Stimulated activated CD4-positive, alpha-beta T cell treated with anti-CD3 and anti-CD28 coated beads, Interleukin-2, amount 100 ng/mL, for 48 hours (primary cell): ENCODE measurements around the gene C1S.
"Not testable (repeated sequence)": the region's sequence is repeated elsewhere in the genome, so short reads cannot be mapped to it uniquely, and the experiment has no call there.

ENCODE experiments used
- DNase-seq, 2 donors: peaks; one replicate each; pipeline ENCODE4 v3.0.0-alpha.2; 2020

C1S gene

GRCh38 chr12:7107181-7107580 lies 46.7 kb downstream of the C1S start:
- DNase-seq: not testable (repeated sequence)

DNA sequence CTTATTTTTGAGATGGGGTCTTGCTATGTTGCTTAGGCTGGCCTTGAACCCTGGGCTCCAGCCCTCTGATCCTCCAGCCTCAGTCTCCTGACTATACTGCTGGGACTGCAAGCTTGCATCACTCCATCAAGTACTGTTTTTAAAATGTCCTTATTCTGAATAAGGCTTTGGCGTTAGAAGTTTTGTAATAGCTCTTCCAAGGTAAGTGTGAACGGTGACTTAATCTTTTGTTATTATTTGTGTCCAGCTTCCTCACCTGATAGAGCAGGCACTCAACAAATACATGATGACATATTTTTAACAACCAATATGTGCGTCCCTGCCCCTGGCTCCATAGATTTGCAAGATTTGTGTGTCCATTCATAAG lies 47.1 kb downstream of the C1S start:
- DNase-seq: no peak

- peak; percentile 65 to 69 for DNase-seq
These were observed 47.7 kb downstream of the C1S start for GRCh38 chr12:7108003-7108795.

DNA sequence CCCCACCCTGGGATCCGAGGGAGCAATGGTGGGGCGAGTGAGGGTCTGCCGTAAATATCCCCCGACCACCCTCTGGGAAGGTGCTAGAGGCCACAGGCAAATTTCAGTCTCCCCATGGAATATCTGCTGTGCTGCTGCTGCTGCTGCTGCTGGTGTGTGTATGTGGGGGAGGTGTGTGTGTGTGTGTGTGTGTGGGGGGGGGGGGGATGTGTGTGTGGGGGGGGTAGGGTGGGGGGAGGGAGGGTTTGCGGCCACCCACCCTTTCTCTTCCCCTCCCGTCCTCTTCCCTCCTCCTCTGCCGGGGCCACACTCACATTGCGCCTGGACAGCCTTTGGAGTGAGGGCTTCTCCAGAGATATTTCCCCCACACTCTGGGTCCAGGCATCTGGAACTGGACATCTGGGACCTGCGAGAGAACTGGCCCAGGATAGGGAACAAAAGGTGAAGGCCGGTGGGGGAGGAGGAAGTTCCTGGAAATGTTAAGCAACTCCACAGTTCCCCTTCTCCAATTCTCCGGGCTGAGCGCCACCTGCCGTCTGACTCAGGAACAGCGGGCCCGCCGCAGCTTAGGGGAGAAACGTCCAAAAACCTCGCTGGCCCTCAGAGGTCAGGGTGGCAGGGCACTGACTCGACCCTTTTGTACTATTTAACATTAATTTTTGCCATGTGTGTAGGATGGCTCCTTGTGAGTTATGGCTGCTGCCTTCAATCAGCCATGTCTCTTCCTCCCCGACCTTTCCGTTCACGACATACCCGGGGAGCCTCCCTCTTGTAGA lies 48.5 kb downstream of the C1S start, which contains the start of gene C1RL:
Gene C1RL, minus strand, starts transcription at position 419 of the 776 bp plus-strand sequence. Its CDS starts 34 bp downstream, at position 385.
- peak; percentile 91 for DNase-seq

DNA sequence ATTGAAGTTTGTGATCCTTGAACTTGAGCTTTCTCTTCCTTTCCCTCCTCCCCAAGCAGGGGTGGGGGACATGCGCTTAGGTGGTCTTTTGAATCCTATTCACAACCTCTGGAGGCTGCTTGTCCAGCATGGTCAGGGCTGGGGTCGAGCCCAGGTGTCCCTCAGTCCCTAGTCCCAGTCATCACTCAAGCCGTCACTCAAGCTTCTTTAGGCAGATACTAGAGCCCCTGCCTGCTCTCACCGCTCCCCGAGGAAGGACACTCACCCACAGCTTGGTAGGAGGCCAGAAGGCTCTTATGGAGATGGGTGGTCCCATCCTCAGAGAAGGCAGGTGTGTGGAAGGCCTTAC lies 49.0 kb downstream of the C1S start:
- DNase-seq: no peak

DNA sequence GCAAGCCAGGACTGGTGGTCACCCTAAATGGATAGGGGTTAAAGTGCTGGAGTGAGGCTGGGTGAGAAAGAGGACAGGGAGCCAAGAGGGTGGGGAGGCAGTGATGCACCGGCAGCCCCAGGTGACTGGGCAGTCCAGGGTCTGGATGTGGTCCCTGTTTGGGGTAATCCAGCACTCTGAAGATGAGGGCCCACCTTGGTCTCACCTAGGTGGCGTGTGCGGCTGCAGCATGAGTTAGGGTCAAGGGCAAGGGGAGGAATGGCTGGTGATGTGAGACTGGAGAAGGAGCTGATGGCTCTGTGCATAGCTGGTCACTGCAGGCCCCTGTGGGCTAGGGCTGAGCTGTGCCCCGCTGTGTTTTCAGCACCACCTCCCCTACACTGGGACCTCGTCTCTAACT lies 50.1 kb downstream of the C1S start:
- no peak for DNase-seq

DNA sequence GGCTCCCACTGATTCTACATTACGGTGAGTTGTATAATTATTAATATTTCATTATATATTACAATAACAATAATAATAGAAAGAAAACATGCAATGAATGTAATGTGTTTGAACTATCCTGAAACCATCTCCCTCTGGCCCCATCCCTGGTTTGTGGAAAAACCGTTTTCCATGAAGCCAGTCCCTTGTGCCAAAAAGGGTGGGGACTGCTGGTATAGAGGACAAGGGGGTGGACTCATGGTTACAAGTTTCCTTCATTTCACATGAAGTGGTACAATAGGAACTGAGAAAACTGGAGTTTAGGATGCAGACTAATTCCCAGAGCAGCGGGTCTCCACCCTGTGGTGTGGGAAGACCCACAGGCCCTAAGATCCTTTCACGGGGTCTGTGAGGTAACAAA lies 51.5 kb downstream of the C1S start:
- DNase-seq: no peak

DNA sequence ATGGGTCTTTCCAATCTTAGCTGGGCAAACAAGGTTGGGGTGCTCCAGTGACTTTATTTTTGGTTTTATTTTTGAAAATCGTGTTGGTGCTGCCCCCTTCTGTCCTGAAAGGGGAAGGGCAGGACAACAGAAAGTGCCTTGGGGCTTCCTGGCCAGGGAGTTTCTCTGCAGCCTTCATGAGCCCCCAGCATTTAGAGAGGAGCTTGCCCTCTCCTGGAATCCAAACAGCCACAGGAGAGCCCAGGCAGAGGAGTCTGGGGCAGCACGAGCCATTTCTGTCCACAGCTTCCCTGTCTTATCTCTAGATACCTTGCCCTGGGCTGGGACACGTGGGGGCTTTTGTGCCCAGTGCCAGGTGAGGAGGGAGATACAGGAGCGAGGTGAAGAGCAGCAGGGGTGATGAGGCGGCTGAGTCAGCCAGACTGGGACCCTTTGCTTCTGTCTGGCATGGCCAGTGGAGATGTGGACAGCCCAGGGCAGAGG lies 52.9 kb downstream of the C1S start:
- peak; percentile 33 to 45 for DNase-seq

DNA sequence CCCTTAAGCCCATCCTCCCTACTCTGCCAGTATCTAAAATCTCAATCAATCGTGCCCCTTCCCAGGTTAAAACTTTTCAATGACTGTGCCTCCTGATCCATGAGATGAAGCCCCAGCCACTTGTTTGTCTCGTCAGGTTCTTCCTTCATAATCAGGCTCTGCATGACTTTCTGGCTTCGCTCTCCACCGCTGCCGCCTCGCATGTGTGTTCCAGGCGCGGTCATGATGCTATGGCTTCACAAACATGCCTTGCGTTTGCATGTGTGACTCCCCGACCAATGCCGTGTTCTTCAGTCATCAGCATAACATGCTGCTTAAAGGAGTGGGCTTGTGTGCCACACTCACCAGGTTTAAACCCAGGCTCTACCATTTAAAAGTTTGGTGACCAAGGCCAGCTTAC lies 53.5 kb downstream of the C1S start:
- DNase-seq: no peak

- DNase-seq: no peak
These were observed 54.3 kb downstream of the C1S start for GRCh38 chr12:7114851-7115250.

GRCh38 chr12:7116196-7116595 lies 55.7 kb downstream of the C1S start:
- DNase-seq: no peak

- DNase-seq: no peak
These were observed 56.4 kb downstream of the C1S start for GRCh38 chr12:7116916-7117315.

GRCh38 chr12:7117670-7118069 lies 57.2 kb downstream of the C1S start:
- DNase-seq: no peak

DNA sequence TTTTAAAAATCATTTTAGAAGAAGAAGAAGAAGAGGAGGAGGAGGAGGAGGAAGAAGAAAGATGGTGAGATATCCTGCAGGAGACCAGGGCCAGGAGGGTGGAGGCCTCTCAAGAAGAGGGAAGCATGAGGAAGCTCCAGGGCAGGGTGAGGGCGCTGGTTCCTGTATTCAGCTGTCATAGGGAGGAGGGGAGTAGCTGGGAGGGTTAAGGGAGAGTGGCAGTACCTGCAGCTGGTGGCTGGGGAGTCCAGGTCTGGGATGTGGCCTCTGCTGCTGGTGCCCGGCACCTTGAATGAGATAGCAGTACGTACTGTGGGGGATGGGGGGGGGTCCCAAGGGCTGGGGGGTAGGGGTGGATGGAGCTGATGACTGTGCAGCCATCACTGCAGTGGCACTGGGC lies 58.4 kb downstream of the C1S start:
- no peak for DNase-seq

DNA sequence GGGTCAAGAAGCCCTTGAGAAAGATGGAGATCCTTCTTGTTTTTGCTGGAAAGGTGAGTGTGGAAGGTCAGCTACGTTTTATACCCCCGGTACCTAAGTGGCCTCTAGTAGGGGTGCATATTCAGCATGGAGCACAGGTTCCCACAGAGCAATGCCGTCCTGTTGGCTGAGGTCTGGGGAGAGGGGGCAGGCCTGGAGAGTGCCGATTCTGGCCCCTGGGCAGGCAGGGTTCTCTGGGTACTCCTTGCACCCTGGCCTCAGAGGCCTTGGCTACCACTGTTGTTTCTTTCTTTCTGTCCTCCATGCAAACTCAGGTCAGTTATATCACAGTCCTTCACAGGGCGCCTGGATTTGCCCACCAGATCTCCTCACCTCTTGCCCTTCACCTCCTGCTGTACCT lies 59.6 kb downstream of the C1S start:
- no peak for DNase-seq
